HepG2 (cell line): ENCODE results near the gene TBC1D22A. TPM values are rescaled to one million over a fixed set of nuclear protein-coding genes. Genes with fewer than 3 reads are reported as not detected.

Source experiments
- ATF7-NPFF ChIP-seq: sonication (generic); formaldehyde crosslinking; IDR thresholded peaks from 2 replicates; pipeline ENCODE4 v1.8.1; 2023; ENCODE audit warnings: mild to moderate bottlenecking, low read depth, missing genetic modification reagents, moderate library complexity
- DPF2 ChIP-seq: sonication (generic); formaldehyde crosslinking; IDR thresholded peaks from 2 replicates; pipeline ENCODE4 v1.4.0; 2020; ENCODE audit warnings: mild to moderate bottlenecking, low read depth, missing genetic modification reagents, borderline replicate concordance
- DZIP1 ChIP-seq: sonication (generic); formaldehyde crosslinking; IDR thresholded peaks from 2 replicates; pipeline ENCODE4 v1.5.0; 2020; ENCODE audit warnings: mild to moderate bottlenecking, missing genetic modification reagents
- ELF4 ChIP-seq: sonication (generic); formaldehyde crosslinking; IDR thresholded peaks from 2 replicates; pipeline ENCODE4 v1.5.0; 2020; ENCODE audit warnings: missing genetic modification reagents, mild to moderate bottlenecking, moderate library complexity, borderline replicate concordance
- GABPA ChIP-seq, 2 experiments: IDR thresholded peaks; 2 replicates each; pipeline ENCODE4 v1.6.1; 2011 to 2016; ENCODE audit warnings: low read depth in 2 of 2, low read length in 1 of 2, missing biosample characterization in 1 of 2, missing genetic modification characterization in 1 of 2
- GATAD2A ChIP-seq: IDR thresholded peaks from 2 replicates; pipeline ENCODE4 v1.6.1; 2016
- HNRNPL ChIP-seq: fragments of 200-400 bp; formaldehyde crosslinking; IDR thresholded peaks from 2 replicates; pipeline ENCODE4 v1.6.1; 2017; ENCODE audit warnings: mild to moderate bottlenecking, low read depth, low read length
- IKZF1 ChIP-seq: fragments of 450-650 bp; IDR thresholded peaks from 2 replicates; pipeline ENCODE4 v1.7.1; 2016
- PRDM10 ChIP-seq: sonication (generic); formaldehyde crosslinking; IDR thresholded peaks from 2 replicates; pipeline ENCODE4 v1.4.0; 2020; ENCODE audit warnings: low read depth, missing genetic modification reagents
- RBFOX2 ChIP-seq: fragments of 200-400 bp; formaldehyde crosslinking; IDR thresholded peaks from 2 replicates; pipeline ENCODE4 v1.6.1; 2017; ENCODE audit warnings: low read depth, mild to moderate bottlenecking, low read length
- TGIF2 ChIP-seq: IDR thresholded peaks from 2 replicates; pipeline ENCODE4 v1.6.1; 2016; ENCODE audit warnings: control low read depth, missing compliant biosample characterization
- TOE1 ChIP-seq: sonication (generic); formaldehyde crosslinking; IDR thresholded peaks from 2 replicates; pipeline ENCODE4 v1.4.0; 2020; ENCODE audit warnings: mild to moderate bottlenecking, missing genetic modification reagents
- ZNF224 ChIP-seq: sonication (generic); formaldehyde crosslinking; IDR thresholded peaks from 2 replicates; pipeline ENCODE4 v1.5.0; 2020; ENCODE audit warnings: mild to moderate bottlenecking, missing genetic modification reagents
- ZNF280B ChIP-seq: sonication (generic); formaldehyde crosslinking; IDR thresholded peaks from 2 replicates; pipeline ENCODE4 v1.5.0; 2020; ENCODE audit warnings: missing genetic modification reagents, mild to moderate bottlenecking, borderline replicate concordance
- ZNF382 ChIP-seq: sonication (generic); formaldehyde crosslinking; IDR thresholded peaks from 2 replicates; pipeline ENCODE4 v1.5.0; 2020; ENCODE audit warnings: missing genetic modification reagents, mild to moderate bottlenecking, borderline replicate concordance
- ZNF512B ChIP-seq: sonication (generic); formaldehyde crosslinking; IDR thresholded peaks from 2 replicates; pipeline ENCODE4 v1.5.1; 2020; ENCODE audit warnings: missing genetic modification reagents, mild to moderate bottlenecking, borderline replicate concordance
- ZNF672 ChIP-seq: sonication (generic); formaldehyde crosslinking; IDR thresholded peaks from 2 replicates; pipeline ENCODE4 v1.8.1; 2022; ENCODE audit warnings: missing genetic modification reagents
- ZSCAN9 ChIP-seq: IDR thresholded peaks from 2 replicates; pipeline ENCODE4 v1.6.1; 2016; ENCODE audit warnings: borderline replicate concordance
- polyA plus RNA-seq, 8 experiments: library from polyadenylated mRNA; depleted of rRNA in 3 of 8; stranded (reverse) in 7 of 8; unstranded in 1 of 8; fragments of >200 nt; fragmentation: Illumina TruSeq in 4 of 8; extraction: Trizol in 4 of 8; gene quantifications; 2 replicates each; pipeline versions ENCODE4 v1.2.1 to v1.2.3, GENCODE V29; 2011 to 2016; ENCODE audit warnings: low read depth in 4 of 8, missing spikeins in 1 of 8, mixed read lengths in 1 of 8; ENCODE audit not compliant: insufficient read depth in 1 of 8
- total RNA-seq, 5 experiments: library from RNA; depleted of rRNA; stranded (reverse); fragments of >200 nt; fragmentation: Illumina TruSeq; extraction: Trizol; gene quantifications; 2 replicates each; pipeline ENCODE4 v1.2.3, GENCODE V29; 2016; ENCODE audit warnings: low read depth in 1 of 5

The TBC1D22A gene
- total and polyA plus RNA-seq, 2 of the 13 experiments (the other 11 are each of a cell fraction or from before 2014, with no cell fraction given): 17.3 to 18.0 TPM

GRCh38 chr22:46731246-46732040 is 31.0 kb upstream of the TBC1D22A start (continued):
- 0 out of 2 replicates have a peak, but pooled peaks have one; percentile 33 for TF ChIP-seq RBFOX2
- peak; percentile 91 for TF ChIP-seq DPF2 (CRISPR knock-in tag)
- TF ChIP-seq HNRNPL: peak; percentile 97
- 0 out of 2 replicates have a peak, but pooled peaks have one; percentile 62 for TF ChIP-seq ZNF280B (CRISPR knock-in tag)
- TF ChIP-seq ATF7-NPFF (CRISPR knock-in tag): peak; percentile 78; the same call in 1 of the 2 replicates
- no peak for TF ChIP-seq PRDM10 (CRISPR knock-in tag)
- TF ChIP-seq ZNF224 (CRISPR knock-in tag): peak; percentile 77; the same call in 1 of the 2 replicates
- no peak for TF ChIP-seq IKZF1
- no peak for TF ChIP-seq ZNF672 (CRISPR knock-in tag)
- TF ChIP-seq GABPA (IDR thresholded peaks at IDR 0.05; ENCODE audit: low read depth, low read length): no peak
- TF ChIP-seq GABPA (CRISPR knock-in tag; IDR thresholded peaks at IDR 0.05; ENCODE audit: low read depth): 0 out of 2 replicates have a peak, but pooled peaks have one; percentile 9
- peak; percentile 95 for TF ChIP-seq ZSCAN9 (CRISPR knock-in tag)
- no peak for TF ChIP-seq ZNF382 (CRISPR knock-in tag)
- peak; percentile 91; the same call in 1 of the 2 replicates for TF ChIP-seq ZNF512B
- peak; percentile 94 for TF ChIP-seq TGIF2 (CRISPR knock-in tag)
- TF ChIP-seq ELF4: no peak
- no peak for TF ChIP-seq TOE1 (CRISPR knock-in tag)
- TF ChIP-seq DZIP1 (CRISPR knock-in tag): peak; percentile 71; the same call in 1 of the 2 replicates
- TF ChIP-seq GATAD2A (CRISPR knock-in tag): peak; percentile 96
